DOHH2 (cell line): Measurements from ENCODE around the gene ASPSCR1.

Source experiments
- H3F3A ChIP-seq: fragments of 200-600 bp; sonication (generic), shearing (Covaris generic); 2 replicates; pipeline ENCODE4 v1.6.0; 2016; ENCODE audit warnings: antibody characterized with exemption, mild to moderate bottlenecking; ENCODE audit not compliant: control insufficient read depth, insufficient read depth
- H3K27ac ChIP-seq: fragments of 200-600 bp; sonication (generic); 2 replicates; pipeline ENCODE4 v1.5.1; 2014; ENCODE audit warnings: low read depth, mild to moderate bottlenecking, low read length, moderate library complexity
- H3K27me3 ChIP-seq: fragments of 200-600 bp; sonication (generic); 2 replicates; pipeline ENCODE4 v1.6.1; 2014; ENCODE audit warnings: mild to moderate bottlenecking, low read length, mixed read lengths; ENCODE audit not compliant: control insufficient read depth
- H3K36me3 ChIP-seq: fragments of 200-600 bp; sonication (generic); 2 replicates; pipeline ENCODE4 v1.6.1; 2014; ENCODE audit warnings: mild to moderate bottlenecking, low read length, moderate library complexity, mixed read lengths; ENCODE audit not compliant: control insufficient read depth
- H3K4me1 ChIP-seq: fragments of 200-600 bp; sonication (generic); 2 replicates; pipeline ENCODE4 v1.6.1; 2014; ENCODE audit warnings: mild to moderate bottlenecking, low read length, mixed read lengths; ENCODE audit not compliant: control insufficient read depth
- H3K4me2 ChIP-seq: fragments of 200-600 bp; sonication (generic); 2 replicates; pipeline ENCODE4 v1.6.0; 2014; ENCODE audit warnings: mild to moderate bottlenecking, low read length, moderate library complexity
- H3K4me3 ChIP-seq: fragments of 200-600 bp; sonication (generic); 2 replicates; pipeline ENCODE4 v1.5.1; 2014; ENCODE audit warnings: mild to moderate bottlenecking, low read length, mixed read lengths
- H3K79me2 ChIP-seq: fragments of 200-600 bp; sonication (generic); 2 replicates; pipeline ENCODE4 v1.6.1; 2014; ENCODE audit warnings: mild to moderate bottlenecking, low read length, mixed read lengths; ENCODE audit not compliant: control insufficient read depth
- H3K9me2 ChIP-seq: fragments of 200-600 bp; sonication (generic); replicated peaks from 2 replicates; pipeline ENCODE4 v1.6.1; 2014; ENCODE audit warnings: mild to moderate bottlenecking, low read length, mixed read lengths; ENCODE audit not compliant: control insufficient read depth
- H3K9me3 ChIP-seq: fragments of 200-600 bp; sonication (generic); 2 replicates; pipeline ENCODE4 v1.6.1; 2014; ENCODE audit warnings: antibody characterized with exemption, low read length, mixed read lengths; ENCODE audit not compliant: control insufficient read depth, insufficient read depth
- H4K20me1 ChIP-seq: fragments of 200-600 bp; sonication (generic); 2 replicates; pipeline ENCODE4 v1.6.0; 2014; ENCODE audit warnings: low read depth, mild to moderate bottlenecking, antibody characterized with exemption, low read length, moderate library complexity; ENCODE audit not compliant: control insufficient read depth, insufficient read depth
- EZH2phosphoT487 ChIP-seq: fragments of 200-600 bp; sonication (generic); IDR thresholded peaks from 2 replicates; pipeline ENCODE4 v1.6.1; 2017; ENCODE audit warnings: borderline replicate concordance, mild to moderate bottlenecking, antibody characterized with exemption, low read length, moderate library complexity, mixed read lengths
- TF ChIP-seq, protein P1 (sequence below): fragments of 200-600 bp; sonication (generic); IDR thresholded peaks from one replicate; pipeline ENCODE4 v1.5.1; 2014; ENCODE audit warnings: antibody characterized with exemption, mild to moderate bottlenecking, low read depth, low read length; ENCODE audit not compliant: poor library complexity, severe bottlenecking

ASPSCR1 gene

DNA sequence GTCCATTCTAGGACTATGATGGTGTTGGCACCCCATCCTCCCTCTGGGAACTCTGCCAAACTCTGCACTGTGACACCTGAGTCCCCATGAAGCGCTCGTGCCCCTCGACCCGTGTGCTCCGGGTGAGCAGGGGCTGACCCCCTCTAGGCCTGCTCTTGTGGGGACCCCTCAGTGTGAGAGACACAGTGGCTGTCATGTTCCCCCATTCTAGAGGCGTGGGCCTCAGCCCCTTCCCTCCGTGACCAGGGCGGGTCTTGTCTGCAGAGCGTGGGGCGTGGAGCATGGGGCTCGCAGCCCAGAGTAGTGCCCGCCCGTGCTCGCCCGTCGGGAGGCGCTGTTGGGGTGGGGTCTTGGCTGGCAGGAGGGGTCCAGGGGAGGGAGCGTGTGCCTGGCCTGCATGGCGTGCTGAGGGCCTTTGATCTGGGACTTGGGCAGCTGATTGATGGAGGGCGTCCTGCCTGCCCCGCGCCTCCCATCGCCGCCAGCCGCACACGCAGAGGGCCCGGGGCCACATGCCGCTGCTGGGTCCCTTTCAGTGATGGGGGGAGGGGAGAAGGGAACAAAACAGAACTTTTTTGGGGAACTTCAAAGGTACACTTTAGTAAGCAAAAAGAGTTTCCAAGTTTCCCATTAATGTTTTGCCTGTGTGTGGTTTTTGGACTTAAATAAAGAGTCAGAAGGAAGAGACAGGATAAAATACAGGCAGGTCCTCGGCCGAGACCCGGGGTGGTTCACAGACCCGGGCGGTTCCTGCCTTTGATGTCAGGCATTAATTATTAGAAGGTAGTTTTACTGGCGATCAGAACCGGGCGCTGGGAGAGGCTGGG, 22.8 kb downstream of the ASPSCR1 start:
- no peak overlapping the region for H3K27ac ChIP-seq
- H3K36me3 ChIP-seq: no peaks in the 10 kb centered on the region
- no peaks in the 10 kb centered on the region for H3K9me3 ChIP-seq
- no peak overlapping the region for H3K4me3 ChIP-seq
- no peak for TF ChIP-seq EZH2phosphoT487
- TF ChIP-seq, protein P1, sequence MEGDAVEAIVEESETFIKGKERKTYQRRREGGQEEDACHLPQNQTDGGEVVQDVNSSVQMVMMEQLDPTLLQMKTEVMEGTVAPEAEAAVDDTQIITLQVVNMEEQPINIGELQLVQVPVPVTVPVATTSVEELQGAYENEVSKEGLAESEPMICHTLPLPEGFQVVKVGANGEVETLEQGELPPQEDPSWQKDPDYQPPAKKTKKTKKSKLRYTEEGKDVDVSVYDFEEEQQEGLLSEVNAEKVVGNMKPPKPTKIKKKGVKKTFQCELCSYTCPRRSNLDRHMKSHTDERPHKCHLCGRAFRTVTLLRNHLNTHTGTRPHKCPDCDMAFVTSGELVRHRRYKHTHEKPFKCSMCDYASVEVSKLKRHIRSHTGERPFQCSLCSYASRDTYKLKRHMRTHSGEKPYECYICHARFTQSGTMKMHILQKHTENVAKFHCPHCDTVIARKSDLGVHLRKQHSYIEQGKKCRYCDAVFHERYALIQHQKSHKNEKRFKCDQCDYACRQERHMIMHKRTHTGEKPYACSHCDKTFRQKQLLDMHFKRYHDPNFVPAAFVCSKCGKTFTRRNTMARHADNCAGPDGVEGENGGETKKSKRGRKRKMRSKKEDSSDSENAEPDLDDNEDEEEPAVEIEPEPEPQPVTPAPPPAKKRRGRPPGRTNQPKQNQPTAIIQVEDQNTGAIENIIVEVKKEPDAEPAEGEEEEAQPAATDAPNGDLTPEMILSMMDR: no peak
- H4K20me1 ChIP-seq: no peaks in the 10 kb centered on the region
- no peaks in the 10 kb centered on the region for H3K9me2 ChIP-seq
- H3K4me1 ChIP-seq: no peaks in the 10 kb centered on the region
- no peaks in the 10 kb centered on the region for H3K27me3 ChIP-seq
- no peak overlapping the region for H3K4me2 ChIP-seq
- H3K79me2 ChIP-seq: no peaks in the 10 kb centered on the region
- no peaks in the 10 kb centered on the region for H3F3A ChIP-seq

DNA sequence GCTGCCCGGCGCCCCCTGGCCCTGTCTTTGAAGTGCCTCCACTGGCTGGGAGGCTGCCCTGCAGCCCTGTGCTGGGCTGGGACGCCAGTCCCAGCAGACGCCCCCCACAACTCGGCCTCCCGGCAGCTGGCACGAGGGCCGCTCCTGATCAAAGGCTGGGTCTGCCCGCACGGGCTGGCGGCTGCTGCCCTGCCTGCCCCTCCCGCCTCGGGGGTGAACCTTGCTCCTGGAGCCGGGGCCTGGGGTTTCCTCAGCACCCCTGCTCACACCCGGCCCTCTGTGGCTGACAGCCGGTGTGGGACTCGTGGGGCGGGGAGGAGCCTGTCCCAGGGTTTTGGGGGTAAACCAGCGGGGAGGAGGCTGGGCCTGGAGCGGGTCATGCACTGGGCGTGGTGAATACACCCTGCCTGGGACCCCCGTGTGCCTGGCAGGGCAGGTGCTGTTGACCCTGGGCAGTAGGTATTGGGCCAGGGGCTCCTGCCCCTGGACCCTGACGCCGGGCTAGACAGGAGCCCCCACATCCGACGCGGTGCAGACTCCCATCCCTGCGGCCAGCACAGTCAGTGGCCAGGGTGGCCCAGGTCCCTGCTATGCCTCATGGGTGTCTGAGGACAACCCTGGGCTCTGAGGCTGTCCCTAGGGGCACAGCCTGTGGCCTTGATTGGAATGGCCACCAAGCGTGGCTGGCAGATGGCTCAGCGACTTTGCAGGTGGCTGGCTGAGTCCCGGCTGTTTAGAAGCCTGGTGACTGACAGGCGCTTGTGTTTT, 23.6 kb downstream of the ASPSCR1 start:
- no peaks in the 10 kb centered on the region for H3K4me1 ChIP-seq

DNA sequence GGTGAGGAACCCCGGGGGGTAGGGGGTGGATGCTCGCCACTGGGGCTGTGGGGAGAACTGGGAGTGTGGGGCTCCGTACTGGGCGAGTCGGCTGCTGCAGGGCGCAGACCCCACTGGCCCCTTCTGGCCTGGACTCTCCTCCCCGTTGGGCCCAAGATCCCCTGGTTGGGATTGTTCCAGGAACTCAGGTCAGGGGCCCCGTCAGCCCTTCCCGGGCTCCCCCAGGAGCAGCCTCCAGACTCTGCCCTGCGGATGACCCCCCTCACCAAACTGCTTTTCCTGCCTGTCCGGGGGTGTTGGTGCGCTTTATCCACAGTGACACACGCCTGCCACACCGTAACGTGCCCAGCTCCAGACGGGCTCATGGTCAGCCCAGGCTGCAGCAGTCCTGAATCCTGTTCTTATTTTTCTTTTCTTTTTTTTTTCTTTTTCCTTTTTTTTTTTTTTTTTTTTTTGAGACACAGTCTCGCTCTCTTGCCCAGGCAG, 24.2 kb downstream of the ASPSCR1 start:
- Histone ChIP-seq H3K4me2 (no peak overlapping the region), H3K9me3 (no peaks in the 10 kb centered on the region), H4K20me1 (no peaks in the 10 kb centered on the region), H3K4me1 (no peaks in the 10 kb centered on the region), H3K36me3 (no peaks in the 10 kb centered on the region), H3K79me2 (no peaks in the 10 kb centered on the region), H3K27me3 (no peaks in the 10 kb centered on the region), H3K9me2 (no peaks in the 10 kb centered on the region), H3K27ac (no peak overlapping the region), H3K4me3 (no peak overlapping the region), H3F3A (no peaks in the 10 kb centered on the region)
- TF ChIP-seq, protein P1: no peak
- TF ChIP-seq EZH2phosphoT487: no peak

More for the DNA sequence above, 23.6 kb downstream of the ASPSCR1 start:
- Histone ChIP-seq H3K9me3 (no peaks in the 10 kb centered on the region), H3K9me2 (no peaks in the 10 kb centered on the region), H3K27me3 (no peaks in the 10 kb centered on the region), H3K4me2 (no peak overlapping the region), H3F3A (no peaks in the 10 kb centered on the region), H3K36me3 (no peaks in the 10 kb centered on the region), H3K79me2 (no peaks in the 10 kb centered on the region), H3K4me3 (no peak overlapping the region), H3K27ac (no peak overlapping the region), H4K20me1 (no peaks in the 10 kb centered on the region)
- TF ChIP-seq, protein P1: no peak
- no peak for TF ChIP-seq EZH2phosphoT487
